Small intestine (tissue), 7 donors: Measurements from ENCODE around the gene MAP2. TPM values are rescaled to one million over a fixed set of nuclear protein-coding genes. Genes with fewer than 3 reads are reported as not detected.

ENCODE experiments used
- DNase-seq, 2 donors: peaks; one replicate each; pipeline versions ENCODE4 v3.0.0 to v3.0.0-alpha.2; 2013
- FAIRE-seq: peaks from 2 replicates; lab custom pipeline; 2012; peaks lifted over from hg19 to GRCh38; lab: Jason Lieb, UNC
- H3K27ac ChIP-seq, 3 donors: one replicate each; pipeline ENCODE4 v1.5.1; 2013; ENCODE audit warnings: low read length in 2 of 3, mild to moderate bottlenecking in 2 of 3, control low read depth in 1 of 3, inconsistent platforms in 1 of 3, low read depth in 1 of 3, moderate library complexity in 1 of 3
- H3K27me3 ChIP-seq, 3 donors: one replicate each; pipeline ENCODE4 v1.6.1; 2013; ENCODE audit warnings: low read length in 3 of 3, inconsistent platforms in 1 of 3; ENCODE audit not compliant: control insufficient read depth in 3 of 3, insufficient read depth in 3 of 3
- H3K36me3 ChIP-seq, 3 donors: one replicate each; pipeline ENCODE4 v1.6.1; 2013; ENCODE audit warnings: low read length in 3 of 3, inconsistent platforms in 1 of 3, low read depth in 1 of 3, mild to moderate bottlenecking in 1 of 3, moderate library complexity in 1 of 3; ENCODE audit not compliant: control insufficient read depth in 3 of 3, insufficient read depth in 2 of 3
- H3K4me1 ChIP-seq, 3 donors: one replicate each; pipeline ENCODE4 v1.6.1; 2013; ENCODE audit warnings: low read length in 2 of 3, inconsistent platforms in 1 of 3, low read depth in 1 of 3, mild to moderate bottlenecking in 1 of 3, moderate library complexity in 1 of 3; ENCODE audit not compliant: control insufficient read depth in 3 of 3, insufficient read depth in 2 of 3
- H3K4me3 ChIP-seq, 3 donors: one replicate each; pipeline ENCODE4 v1.5.1; 2013; ENCODE audit warnings: low read length in 3 of 3, control low read depth in 1 of 3, inconsistent platforms in 1 of 3, low read depth in 1 of 3, mild to moderate bottlenecking in 1 of 3, moderate library complexity in 1 of 3
- H3K9me3 ChIP-seq, 2 donors: one replicate each; pipeline ENCODE4 v1.6.1; 2013; ENCODE audit warnings: low read depth in 1 of 2, low read length in 1 of 2; ENCODE audit not compliant: control insufficient read depth in 2 of 2, insufficient read depth in 1 of 2
- WGBS, 3 donors: extraction: QIAGEN DNeasy Blood & Tissue Kit; methylation state at CpG; one replicate each; pipeline ENCODE4 v1.1.7; 2013; 5-methylcytosine and 5-hydroxymethylcytosine counted together
- polyA plus RNA-seq, 4 donors: library from polyadenylated mRNA; stranded (reverse) in 3 of 4; unstranded in 1 of 4; fragments of 200-250 nt in 3 of 4; fragments of 120-200 nt in 1 of 4; gene quantifications; one replicate each; pipeline versions ENCODE4 v1.2.1 to v1.2.3, GENCODE V29; 2013
- donor health status: healthy with polysubstance abuse.
- donor health status: control.
- donor health status: control.
- donor health status: Bipolar disorder and iron deficiency.
- donor health status: healthy.

Gene MAP2
- polyA plus RNA-seq, 4 donors: 0.22 to 3.2 (median 1.6) TPM

GRCh38 chr2:209570194-209570593, 146.3 kb downstream of the MAP2 start:
- H3K27me3 ChIP-seq: no peaks in the 10 kb centered on the region
- DNase-seq: no peak
- H3K9me3 ChIP-seq: no peaks in the 10 kb centered on the region
- 86 to 90% (median 88%) methylated on average over 1 of the region's 1 CpG for WGBS, 3 donors
- H3K27ac ChIP-seq: no peak overlapping the region
- H3K4me3 ChIP-seq: no peak overlapping the region
- H3K4me1 ChIP-seq: no peaks in the 10 kb centered on the region
- H3K36me3 ChIP-seq: no peaks in the 10 kb centered on the region
- FAIRE-seq: no peak

GRCh38 chr2:209574515-209574914, 150.7 kb downstream of the MAP2 start:
- Histone ChIP-seq H3K36me3 (no peaks in the 10 kb centered on the region), H3K27me3 (no peaks in the 10 kb centered on the region), H3K27ac (no peak overlapping the region), H3K4me3 (no peak overlapping the region), H3K9me3 (no peaks in the 10 kb centered on the region), H3K4me1 (no peaks in the 10 kb centered on the region)
- WGBS, 3 donors: 91 to 97% (median 96%) methylated on average over 2 of the region's 2 CpGs
- no peak for DNase-seq
- FAIRE-seq: no peak

GRCh38 chr2:209577376-209578357, 153.8 kb downstream of the MAP2 start:
- H3K36me3 ChIP-seq: no peaks in the 10 kb centered on the region
- H3K4me3 ChIP-seq: no peak overlapping the region
- no peaks in the 10 kb centered on the region for H3K9me3 ChIP-seq
- no peaks in the 10 kb centered on the region for H3K27me3 ChIP-seq
- 52 to 67% (median 61%) methylated on average over 4 of the region's 4 CpGs for WGBS, 3 donors
- H3K4me1 ChIP-seq: no peaks in the 10 kb centered on the region
- H3K27ac ChIP-seq: no peak overlapping the region
- DNase-seq (peak in 1 of 2 donors; percentile 3), FAIRE-seq (no peak)

- FAIRE-seq: no peak
- H3K36me3 ChIP-seq: no peaks in the 10 kb centered on the region
- no peaks in the 10 kb centered on the region for H3K9me3 ChIP-seq
- no peaks in the 10 kb centered on the region for H3K4me1 ChIP-seq
- WGBS, 3 donors: 71 to 75% (median 75%) methylated on average over 3 of the region's 3 CpGs
- H3K27ac ChIP-seq: no peak overlapping the region
- H3K27me3 ChIP-seq: no peaks in the 10 kb centered on the region
- DNase-seq: no peak
- no peak overlapping the region for H3K4me3 ChIP-seq
These were observed 154.7 kb downstream of the MAP2 start for GRCh38 chr2:209578394-209579001.

GRCh38 chr2:209579230-209579749, 155.4 kb downstream of the MAP2 start:
- Histone ChIP-seq H3K9me3 (no peaks in the 10 kb centered on the region), H3K4me1 (no peaks in the 10 kb centered on the region), H3K4me3 (peak overlapping the region in 1 of 3 donors; percentile 25), H3K36me3 (no peaks in the 10 kb centered on the region), H3K27me3 (no peaks in the 10 kb centered on the region), H3K27ac (no peak overlapping the region)
- WGBS, 3 donors: 46 to 61% (median 51%) methylated on average over 17 of the region's 17 CpGs
- no peak for FAIRE-seq
- DNase-seq: peak in 1 of 2 donors; percentile 1

GRCh38 chr2:209581040-209581439, 157.2 kb downstream of the MAP2 start:
- Histone ChIP-seq H3K27ac (no peak overlapping the region), H3K9me3 (no peaks in the 10 kb centered on the region), H3K36me3 (no peaks in the 10 kb centered on the region), H3K4me1 (no peaks in the 10 kb centered on the region), H3K27me3 (no peaks in the 10 kb centered on the region), H3K4me3 (no peak overlapping the region)
- DNase-seq: no peak
- FAIRE-seq: no peak
- WGBS, 3 donors: 78 to 86% (median 78%) methylated on average over 1 of the region's 1 CpG

GRCh38 chr2:209582281-209582680, 158.4 kb downstream of the MAP2 start:
- H3K36me3 ChIP-seq: no peaks in the 10 kb centered on the region
- no peaks in the 10 kb centered on the region for H3K4me1 ChIP-seq
- H3K27me3 ChIP-seq: no peaks in the 10 kb centered on the region
- DNase-seq (no peak), FAIRE-seq (no peak)
- 59 to 80% (median 80%) methylated on average over 3 of the region's 3 CpGs for WGBS, 3 donors
- H3K4me3 ChIP-seq: no peak overlapping the region
- no peak overlapping the region for H3K27ac ChIP-seq
- no peaks in the 10 kb centered on the region for H3K9me3 ChIP-seq

GRCh38 chr2:209584472-209584871, 160.6 kb downstream of the MAP2 start:
- Histone ChIP-seq H3K9me3 (no peaks in the 10 kb centered on the region), H3K36me3 (no peaks in the 10 kb centered on the region), H3K27me3 (no peaks in the 10 kb centered on the region), H3K4me3 (no peak overlapping the region), H3K4me1 (no peaks in the 10 kb centered on the region), H3K27ac (no peak overlapping the region)
- DNase-seq (no peak), FAIRE-seq (no peak)
